HG03060 (cell line): ENCODE measurements around the gene MYO15A.
"Not testable (repeated sequence)": the region's sequence is repeated elsewhere in the genome, so short reads cannot be mapped to it uniquely, and the experiment has no call there.

ENCODE experiments used
- ATAC-seq: cut with Tn5 transposase; IDR thresholded peaks from one replicate; pipeline ENCODE4 v1.9.1; 2021; ENCODE audit warnings: low read depth, moderate number of reproducible peaks; ENCODE audit not compliant: unreplicated experiment

The MYO15A gene

GRCh38 chr17:18203308-18203707, 94.8 kb downstream of the MYO15A start:
- no peak for ATAC-seq

DNA sequence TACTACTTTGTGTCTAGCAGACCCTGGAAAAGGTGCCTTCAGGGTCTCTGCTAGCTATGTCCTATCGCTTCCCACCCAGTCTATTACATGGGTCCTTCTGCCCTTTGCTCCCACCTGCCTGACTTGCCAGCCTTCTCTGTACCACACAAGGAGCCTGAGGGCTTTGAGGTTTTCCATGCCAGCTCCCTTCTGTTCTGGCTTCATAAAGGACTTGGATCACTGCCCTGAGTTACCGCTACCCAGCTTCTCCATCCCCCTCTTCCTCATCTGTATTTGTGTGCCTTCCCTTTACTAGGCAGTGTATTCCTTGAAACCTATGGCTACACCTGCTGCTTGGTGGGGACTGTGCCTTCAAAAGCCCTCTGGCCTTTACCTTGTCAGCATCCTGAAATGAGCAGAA, 97.3 kb downstream of the MYO15A start:
- ATAC-seq: no peak

DNA sequence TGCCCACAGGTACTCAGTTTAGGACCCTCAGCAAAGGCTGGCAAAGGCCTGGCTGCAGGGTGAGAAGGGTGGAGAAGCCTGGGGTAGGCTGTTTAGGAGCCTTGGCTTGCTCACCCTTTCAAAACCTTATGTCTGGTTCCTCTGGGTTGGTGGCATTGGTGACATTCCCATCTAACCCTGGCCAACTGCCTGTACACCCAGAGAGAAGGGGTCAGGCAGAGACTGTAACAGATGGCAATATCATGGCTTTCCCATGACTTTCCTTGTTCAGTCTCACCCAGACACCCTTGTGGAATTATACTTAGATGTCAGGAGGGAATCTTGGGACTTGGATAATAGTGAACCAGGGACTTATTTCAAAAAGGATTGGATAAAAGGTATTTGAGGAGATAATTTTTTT, 98.4 kb downstream of the MYO15A start:
- ATAC-seq: no peak

DNA sequence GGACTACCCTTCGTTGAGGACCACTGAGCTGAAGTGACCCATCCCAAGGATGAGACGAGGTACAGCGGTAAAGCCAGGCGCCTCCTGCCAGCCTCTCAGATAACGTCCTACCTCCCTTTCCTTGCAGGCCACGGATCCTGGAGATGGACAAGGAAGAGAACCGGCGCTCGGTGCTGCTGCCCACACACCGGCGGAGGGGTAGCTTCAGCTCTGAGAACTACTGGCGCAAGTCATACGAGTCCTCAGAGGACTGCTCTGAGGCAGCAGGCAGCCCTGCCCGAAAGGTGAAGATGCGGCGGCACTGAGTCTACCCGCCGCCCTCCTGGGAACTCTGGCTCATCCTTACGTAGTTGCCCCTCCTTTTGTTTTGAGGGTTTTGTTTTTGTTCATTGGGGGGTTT, 99.5 kb downstream of the MYO15A start:
- no peak for ATAC-seq

DNA sequence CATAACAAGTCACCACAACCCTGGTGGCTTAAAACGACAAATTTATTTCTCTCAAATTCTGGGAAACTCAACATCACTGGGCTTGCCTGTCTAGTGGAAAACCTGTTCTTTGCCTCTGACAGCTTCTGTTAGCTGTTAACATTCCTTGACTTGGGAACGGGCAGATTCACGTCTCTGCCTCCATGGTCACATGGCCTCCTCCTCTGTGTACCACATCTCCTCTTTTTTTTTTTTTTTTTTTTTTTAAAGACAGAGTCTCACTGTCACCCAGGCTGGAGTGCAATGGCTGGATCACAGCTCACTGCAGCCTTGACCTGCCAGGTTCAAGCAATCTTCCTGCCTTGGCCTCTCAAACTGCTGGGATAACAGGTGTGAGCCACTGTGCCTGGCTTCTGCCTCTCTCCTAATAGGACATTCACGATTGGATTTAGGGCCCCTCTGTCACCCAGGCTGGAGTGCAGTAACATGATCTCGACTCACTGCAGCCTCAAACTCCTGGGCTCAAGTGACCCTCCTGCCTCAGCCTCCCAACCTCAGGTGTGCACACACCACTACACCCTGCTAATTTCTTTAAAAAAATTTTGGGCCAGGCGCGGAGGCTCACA, 105.2 kb downstream of the MYO15A start:
- ATAC-seq: no peak

DNA sequence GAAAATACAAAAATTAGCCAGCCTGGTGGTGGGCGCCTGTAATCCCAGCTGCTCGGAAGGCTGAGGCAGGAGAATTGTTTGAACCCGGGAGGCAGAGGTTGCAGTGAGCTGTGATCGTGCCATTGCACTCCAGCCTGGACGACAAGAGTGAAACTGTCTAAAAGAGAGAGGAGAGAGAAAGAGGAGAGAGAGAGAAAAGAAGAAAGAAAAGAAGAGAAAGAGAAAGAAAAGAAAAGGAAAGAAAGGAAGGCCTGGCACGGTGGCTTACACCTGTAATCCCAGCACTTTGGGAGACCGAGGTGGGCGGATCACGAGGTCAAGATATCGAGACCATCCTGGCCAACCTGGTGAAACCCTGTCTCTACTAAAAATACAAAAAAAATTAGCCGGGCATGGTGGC, 108.3 kb downstream of the MYO15A start:
- not testable (repeated sequence) for ATAC-seq

- no peak for ATAC-seq
Measured at GRCh38 chr17:18217412-18218015, 109.0 kb downstream of the MYO15A start.

DNA sequence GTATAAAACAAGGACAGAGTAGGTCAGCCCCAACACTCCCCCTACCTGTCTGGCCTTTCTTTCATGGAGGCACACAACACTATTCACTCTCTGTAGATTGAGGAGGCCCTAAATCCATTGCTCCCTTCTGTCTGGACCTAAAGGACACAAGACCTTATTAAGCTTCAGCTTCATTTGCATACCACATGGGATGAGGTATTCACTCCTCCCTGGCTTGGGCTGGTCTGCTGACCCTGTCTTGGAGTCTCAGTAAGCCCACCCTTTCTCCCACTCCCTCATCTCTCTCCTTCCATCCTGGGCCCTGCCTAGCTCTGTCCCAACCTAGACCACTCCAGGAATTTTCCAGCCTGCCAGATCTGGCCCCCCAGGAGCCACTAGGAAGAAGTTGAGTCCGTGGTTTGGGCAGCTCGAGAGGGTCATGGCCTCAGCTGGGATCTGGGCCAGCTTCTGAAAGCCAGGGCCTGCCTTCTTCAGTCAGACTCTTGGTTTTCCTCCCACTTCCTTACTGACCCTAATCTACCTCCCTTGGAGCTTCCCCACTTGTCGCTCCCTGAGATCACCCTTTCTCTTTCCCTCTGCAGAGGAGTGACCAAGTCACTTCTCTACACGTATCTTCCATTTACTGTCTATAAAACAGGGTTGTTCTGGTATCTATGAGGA, 110.3 kb downstream of the MYO15A start:
- ATAC-seq: no peak

GRCh38 chr17:18224053-18224386, 115.5 kb downstream of the MYO15A start:
- ATAC-seq: no peak

- no peak for ATAC-seq
Measured at GRCh38 chr17:18224387-18225120, 116.0 kb downstream of the MYO15A start.

DNA sequence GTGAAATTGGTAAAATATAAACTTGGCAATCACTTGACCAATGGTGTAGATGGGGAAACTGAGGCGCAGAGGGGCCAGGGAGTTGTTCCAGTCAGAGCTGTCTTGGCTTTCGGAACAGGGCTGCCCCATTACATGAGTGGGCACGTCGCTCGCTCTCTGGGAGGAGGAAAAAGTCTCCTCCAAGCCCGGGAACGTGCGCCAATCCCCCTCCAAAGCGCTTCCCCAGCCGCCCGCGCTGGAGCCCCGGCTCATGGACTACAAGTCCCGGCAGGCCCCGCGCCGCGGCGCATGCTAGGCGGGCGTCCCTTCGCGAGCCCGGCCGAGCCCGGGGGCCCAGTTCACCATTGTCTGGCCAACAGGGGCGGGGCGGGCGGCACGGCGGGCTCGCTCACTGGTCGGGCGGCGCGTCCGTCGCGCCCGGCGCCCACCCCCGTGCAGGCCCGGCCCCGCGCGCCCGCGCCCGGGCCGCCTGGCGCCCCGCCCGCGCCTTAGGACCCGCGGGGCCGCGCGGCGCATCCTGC, 116.6 kb downstream of the MYO15A start, which contains the start of gene LLGL1:
TSS of gene LLGL1 (plus strand) at position 515 of the 521 bp plus-strand sequence. CDS start 48 bp downstream, outside the sequence.
- ATAC-seq: no peak

GRCh38 chr17:18225642-18226283, 117.2 kb downstream of the MYO15A start:
- no peak for ATAC-seq

- no peak for ATAC-seq
Measured at GRCh38 chr17:18226284-18226945, 117.9 kb downstream of the MYO15A start.

GRCh38 chr17:18227635-18228034, 119.1 kb downstream of the MYO15A start:
- ATAC-seq: no peak

- ATAC-seq: no peak
Measured at GRCh38 chr17:18228176-18228682, 119.7 kb downstream of the MYO15A start.

DNA sequence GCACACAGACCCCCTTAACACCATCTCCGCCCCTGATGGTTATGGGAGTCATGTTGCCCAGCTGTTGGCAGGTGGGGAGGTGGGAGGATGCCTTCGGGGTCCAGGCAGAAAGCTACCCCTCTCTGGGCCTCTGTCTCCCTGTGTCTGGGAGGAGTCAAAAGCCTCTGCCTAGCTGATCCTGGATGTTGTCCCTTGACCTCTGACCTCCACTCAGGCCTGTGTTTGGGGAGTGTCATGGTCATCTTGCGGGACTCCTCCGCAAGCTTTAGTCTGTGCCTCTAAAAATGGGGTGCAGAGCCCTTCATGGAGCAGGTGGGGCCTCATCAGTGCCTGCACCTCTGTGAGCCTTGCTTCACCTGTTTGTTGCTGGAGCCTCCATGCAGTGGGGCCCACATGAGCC, 120.7 kb downstream of the MYO15A start:
- ATAC-seq: no peak
